GM23248 (cell line): Measurements from ENCODE around the gene WDR64. TPM values are rescaled to one million over a fixed set of nuclear protein-coding genes. Genes with fewer than 3 reads are reported as not detected.

Experiments
- DNase-seq: peaks from one replicate; pipeline ENCODE4 v3.0.0-alpha.2; 2015
- H2AFZ ChIP-seq: fragments of 200-600 bp; sonication (generic); 2 replicates; pipeline ENCODE4 v1.6.1; 2016; ENCODE audit warnings: antibody characterized with exemption
- H3F3A ChIP-seq: fragments of 200-600 bp; sonication (generic); 2 replicates; pipeline ENCODE4 v1.6.1; 2016; ENCODE audit warnings: mild to moderate bottlenecking, antibody characterized with exemption, mixed run types; ENCODE audit not compliant: insufficient read depth
- H3K27ac ChIP-seq: fragments of 200-600 bp; sonication (generic); 2 replicates; pipeline ENCODE4 v1.5.1; 2016; ENCODE audit warnings: mild to moderate bottlenecking
- H3K27me3 ChIP-seq: fragments of 200-600 bp; sonication (generic); replicated peaks from 2 replicates; pipeline ENCODE4 v1.6.1; 2016; ENCODE audit warnings: mild to moderate bottlenecking; ENCODE audit not compliant: insufficient read depth
- H3K36me3 ChIP-seq: fragments of 200-600 bp; sonication (generic); 2 replicates; pipeline ENCODE4 v1.6.1; 2016; ENCODE audit warnings: low read depth, mild to moderate bottlenecking
- H3K4me1 ChIP-seq: fragments of 200-600 bp; sonication (generic); 2 replicates; pipeline ENCODE4 v1.6.1; 2016; ENCODE audit warnings: mild to moderate bottlenecking; ENCODE audit not compliant: insufficient read depth
- H3K4me2 ChIP-seq: fragments of 200-600 bp; sonication (generic); one replicate; pipeline ENCODE4 v1.6.1; 2016; ENCODE audit warnings: mild to moderate bottlenecking; ENCODE audit not compliant: unreplicated experiment
- H3K4me3 ChIP-seq: fragments of 200-600 bp; sonication (generic); 2 replicates; pipeline ENCODE4 v1.5.1; 2016; ENCODE audit warnings: mild to moderate bottlenecking
- H3K79me2 ChIP-seq: fragments of 200-600 bp; sonication (generic); 2 replicates; pipeline ENCODE4 v1.6.1; 2016; ENCODE audit warnings: mild to moderate bottlenecking; ENCODE audit not compliant: insufficient read depth
- H3K9ac ChIP-seq: fragments of 200-600 bp; sonication (generic); 2 replicates; pipeline ENCODE4 v1.6.1; 2016; ENCODE audit warnings: mild to moderate bottlenecking
- H3K9me2 ChIP-seq: fragments of 200-600 bp; sonication (generic); 2 replicates; pipeline ENCODE4 v1.6.1; 2016; ENCODE audit warnings: mixed run types, mild to moderate bottlenecking, moderate library complexity; ENCODE audit not compliant: insufficient read depth
- H3K9me3 ChIP-seq: fragments of 200-600 bp; sonication (generic); one replicate; pipeline ENCODE4 v1.6.1; 2017; ENCODE audit warnings: low read depth
- H4K20me1 ChIP-seq: fragments of 200-600 bp; sonication (generic); 2 replicates; pipeline ENCODE4 v1.6.0; 2016; ENCODE audit not compliant: insufficient read depth
- EZH2 ChIP-seq: fragments of 200-600 bp; sonication (generic); IDR thresholded peaks from 2 replicates; pipeline ENCODE4 v1.6.1; 2018; ENCODE audit warnings: antibody characterized with exemption, mild to moderate bottlenecking; ENCODE audit not compliant: insufficient read depth, poor library complexity, severe bottlenecking
- EZH2phosphoT487 ChIP-seq: fragments of 200-600 bp; sonication (generic); IDR thresholded peaks from 2 replicates; pipeline ENCODE4 v1.6.1; 2018; ENCODE audit warnings: antibody characterized with exemption, moderate library complexity, mild to moderate bottlenecking, low read depth; ENCODE audit not compliant: insufficient read depth
- WGBS, 2 experiments: methylation state at CpG; one replicate each; pipeline ENCODE4 v1.1.6; 2015 to 2017; ENCODE audit warnings: low lambda C conversion rate in 2 of 2, low coverage in 1 of 2; ENCODE audit errors: missing lambda C conversion rate in 2 of 2; 5-methylcytosine and 5-hydroxymethylcytosine counted together
- in situ Hi-C: fragments of 300-500 bp; cut with MboI; formaldehyde crosslinking; loops from 2 replicates; pipeline ENCODE4 v1.15.0; 2020
- polyA plus RNA-seq: library from polyadenylated mRNA; unstranded; fragments of >200 nt; fragmentation: Nextera tagmentation; extraction: Ambion mirVana; gene quantifications from 2 replicates; pipeline ENCODE4 v1.2.1, GENCODE V29; 2016
- total RNA-seq: library from RNA; depleted of rRNA; stranded (reverse); fragments of >200 nt; shearing (Covaris generic); gene quantifications from 2 replicates; pipeline ENCODE4 v1.2.3, GENCODE V29; 2014

WDR64 gene
- total and polyA plus RNA-seq, 2 experiments from 2014 or later, result not detected

DNA sequence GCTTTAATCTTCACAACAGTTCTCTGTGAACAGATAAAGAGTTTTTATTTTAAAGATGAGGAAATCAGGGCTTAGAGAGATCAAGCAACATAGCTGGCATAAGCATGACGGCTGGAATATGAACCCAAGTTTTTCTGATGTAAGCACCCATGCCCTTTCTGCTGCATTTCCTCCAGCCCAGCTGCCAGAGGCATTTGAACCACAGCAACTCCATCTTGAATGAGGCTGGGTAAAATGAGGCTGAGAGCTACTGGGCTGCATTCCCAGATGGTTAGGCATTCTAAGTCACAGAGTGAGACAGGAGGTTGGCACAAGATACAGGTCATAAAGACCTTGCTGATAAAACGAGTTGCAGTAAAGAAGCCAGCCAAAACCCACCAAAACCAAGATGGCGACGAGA lies 90.0 kb downstream of the WDR64 start:
- Histone ChIP-seq H3K9ac (no peak overlapping the region), H3K27me3 (0 out of 2 replicates have a peak, but pooled peaks cover 13% of the 10 kb centered on the region), H3K9me3 (no peaks in the 10 kb centered on the region), H3K79me2 (no peaks in the 10 kb centered on the region), H3K9me2 (no peaks in the 10 kb centered on the region), H3K4me1 (no peaks in the 10 kb centered on the region), H3K27ac (no peak overlapping the region), H2AFZ (no peak overlapping the region), H3K4me2 (no peak overlapping the region), H3K36me3 (no peaks in the 10 kb centered on the region), H3K4me3 (no peak overlapping the region), H4K20me1 (no peaks in the 10 kb centered on the region), H3F3A (no peaks in the 10 kb centered on the region)
- no peak for TF ChIP-seq EZH2
- TF ChIP-seq EZH2phosphoT487, result no peak
- 29 to 41% methylated on average over 4 of the region's 4 CpGs for WGBS, 2 experiments
- no peak for DNase-seq
- in situ Hi-C loops, result no loop called here

DNA sequence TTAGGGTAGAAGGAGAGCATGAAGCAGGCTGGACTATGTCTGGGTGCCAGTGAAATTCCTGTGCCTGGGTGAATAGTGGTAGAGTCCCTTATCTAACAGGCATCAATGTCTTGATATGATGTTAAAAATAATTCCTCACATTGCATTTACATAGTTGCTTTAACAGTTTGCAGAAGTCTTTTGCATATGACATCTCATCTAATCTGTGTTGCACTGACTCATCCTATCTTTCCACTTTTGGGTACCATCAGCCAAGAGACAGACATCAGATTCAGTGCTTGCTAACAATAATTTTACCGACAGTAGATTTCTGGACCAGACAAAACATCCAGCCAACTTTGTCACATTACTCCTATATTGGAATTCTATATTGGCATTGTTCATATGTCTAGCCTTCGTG lies 92.5 kb downstream of the WDR64 start:
- no peak overlapping the region for H3K4me3 ChIP-seq

DNA sequence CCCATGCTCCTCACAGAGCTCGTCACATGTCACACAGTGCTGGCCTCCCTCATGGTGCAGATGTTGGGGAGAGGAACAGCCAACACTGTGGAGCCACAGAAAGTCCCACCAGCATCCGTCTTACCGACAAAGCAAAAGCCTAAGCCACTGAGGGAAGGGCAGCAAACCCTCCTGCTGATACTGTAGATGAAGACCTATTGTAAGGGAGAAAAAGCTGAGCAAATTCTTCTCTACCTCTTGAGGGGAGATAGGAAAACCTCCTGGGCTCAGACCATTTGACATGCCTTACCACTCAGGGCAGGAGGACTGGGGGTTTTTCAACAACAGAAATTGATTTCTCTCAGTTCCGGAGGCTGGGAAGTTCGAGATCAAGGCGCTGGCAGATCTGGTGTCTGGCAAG lies 95.9 kb downstream of the WDR64 start:
- no peak for DNase-seq
- Histone ChIP-seq H3K4me3 (no peak overlapping the region), H2AFZ (no peak overlapping the region), H3K36me3 (no peaks in the 10 kb centered on the region), H3K9me2 (no peaks in the 10 kb centered on the region), H3K79me2 (no peaks in the 10 kb centered on the region), H3K4me2 (no peak overlapping the region), H4K20me1 (no peaks in the 10 kb centered on the region), H3K9ac (no peak overlapping the region), H3K9me3 (no peaks in the 10 kb centered on the region), H3F3A (no peaks in the 10 kb centered on the region), H3K27ac (no peak overlapping the region), H3K27me3 (no peaks in the 10 kb centered on the region), H3K4me1 (no peaks in the 10 kb centered on the region)
- in situ Hi-C loops, result no loop called here
- no peak for TF ChIP-seq EZH2phosphoT487
- no peak for TF ChIP-seq EZH2
- 82 to 93% methylated on average over 6 of the region's 6 CpGs for WGBS, 2 experiments

More for the DNA sequence above, 92.5 kb downstream of the WDR64 start:
- no peaks in the 10 kb centered on the region for H3K9me2 ChIP-seq
- no peak overlapping the region for H3K9ac ChIP-seq
- H3K9me3 ChIP-seq, result no peaks in the 10 kb centered on the region
- no peaks in the 10 kb centered on the region for H3K4me1 ChIP-seq
- WGBS, 2 experiments, result 72 to 73% methylated on average over 2 of the region's 2 CpGs
- no peak overlapping the region for H3K4me2 ChIP-seq
- H3K27ac ChIP-seq, result no peak overlapping the region
- no peaks in the 10 kb centered on the region for H3K36me3 ChIP-seq
- no peaks in the 10 kb centered on the region for H3K79me2 ChIP-seq
- H3F3A ChIP-seq, result no peaks in the 10 kb centered on the region
- H4K20me1 ChIP-seq, result no peaks in the 10 kb centered on the region
- 0 out of 2 replicates have a peak, but pooled peaks cover 13% of the 10 kb centered on the region for H3K27me3 ChIP-seq
- no peak for DNase-seq
- no peak overlapping the region for H2AFZ ChIP-seq
- in situ Hi-C loops, result no loop called here
- TF ChIP-seq EZH2phosphoT487 (no peak), EZH2 (no peak)

GRCh38 chr1:241749041-241749944 lies 97.2 kb downstream of the WDR64 start:
- in situ Hi-C loops, result no loop called here
- no peak for TF ChIP-seq EZH2
- TF ChIP-seq EZH2phosphoT487, result 0 out of 2 replicates have a peak, but pooled peaks have one; percentile 62
- Histone ChIP-seq H3K4me2 (peak overlapping the region; percentile 90), H3K9ac (peak overlapping the region; percentile 39), H2AFZ (peak overlapping the region; percentile 72), H3F3A (no peaks in the 10 kb centered on the region), H3K36me3 (no peaks in the 10 kb centered on the region), H3K4me1 (no peaks in the 10 kb centered on the region), H3K4me3 (peak overlapping the region; percentile 66), H3K27me3 (no peaks in the 10 kb centered on the region), H3K27ac (no peak overlapping the region), H3K9me3 (no peaks in the 10 kb centered on the region), H4K20me1 (no peaks in the 10 kb centered on the region), H3K9me2 (no peaks in the 10 kb centered on the region), H3K79me2 (no peaks in the 10 kb centered on the region)
- WGBS, 2 experiments, result 29 to 33% methylated on average over 19 to 20 of the region's 20 CpGs
- peak; percentile 77 for DNase-seq
